Duodenal mucosa (tissue), 2 donors: ENCODE measurements around the gene FAM221B.
A peak's percentile ranks its signal among the peaks of the same experiment; 100 is the strongest.

ENCODE experiments used
- H3K27ac ChIP-seq: one replicate; pipeline ENCODE4 v1.7.0; 2013; ENCODE audit warnings: low read depth, low read length
- H3K27me3 ChIP-seq, 2 donors: one replicate each; pipeline ENCODE4 v1.7.0; 2013; ENCODE audit warnings: low read length in 2 of 2, control low read depth in 1 of 2; ENCODE audit not compliant: insufficient read depth in 2 of 2, control insufficient read depth in 1 of 2
- H3K36me3 ChIP-seq, 2 donors: one replicate each; pipeline ENCODE4 v1.7.0; 2013; ENCODE audit warnings: low read length in 2 of 2, control low read depth in 1 of 2; ENCODE audit not compliant: insufficient read depth in 2 of 2, control insufficient read depth in 1 of 2
- H3K4me1 ChIP-seq, 2 donors: one replicate each; pipeline ENCODE4 v1.7.0; 2013; ENCODE audit warnings: low read length in 2 of 2, control low read depth in 1 of 2; ENCODE audit not compliant: insufficient read depth in 2 of 2, control insufficient read depth in 1 of 2
- H3K4me3 ChIP-seq, 2 donors: one replicate each; pipeline ENCODE4 v1.7.0; 2013; ENCODE audit warnings: low read length in 2 of 2, low read depth in 1 of 2
- H3K9ac ChIP-seq, 2 donors: one replicate each; pipeline ENCODE4 v1.7.0; 2013; ENCODE audit warnings: low read length in 2 of 2, low read depth in 1 of 2
- H3K9me3 ChIP-seq, 2 donors: one replicate each; pipeline ENCODE4 v1.7.0; 2013; ENCODE audit warnings: low read length in 2 of 2, control low read depth in 1 of 2; ENCODE audit not compliant: control insufficient read depth in 1 of 2

Gene FAM221B

DNA sequence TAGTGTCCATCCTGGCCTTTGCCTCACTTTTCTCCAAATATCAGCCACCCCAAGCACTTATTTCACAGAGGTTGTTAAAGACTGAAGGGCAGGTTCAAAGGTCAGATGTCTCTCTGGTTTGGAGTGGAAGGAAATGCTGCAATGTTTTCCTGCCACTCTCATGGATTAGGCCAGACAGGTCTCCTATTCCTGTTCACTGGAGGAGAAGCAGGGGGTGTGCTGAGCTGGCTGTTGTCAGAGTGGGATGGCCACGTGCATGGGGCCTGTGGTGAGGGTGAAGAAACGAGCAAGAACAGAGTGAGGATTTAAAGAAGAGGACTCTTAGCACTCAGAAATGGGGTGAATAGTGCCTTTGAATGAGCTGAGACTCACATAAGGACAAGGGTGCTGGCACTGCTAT lies 7.2 kb upstream of the FAM221B start:
- Histone ChIP-seq H3K27me3 (no peaks in the 10 kb centered on the region), H3K9me3 (no peaks in the 10 kb centered on the region), H3K36me3 (no peaks in the 10 kb centered on the region), H3K4me3 (no peak overlapping the region), H3K9ac (no peak overlapping the region), H3K4me1 (peaks cover 30 to 31% of the 10 kb centered on the region in 2 donors), H3K27ac (no peak overlapping the region)

DNA sequence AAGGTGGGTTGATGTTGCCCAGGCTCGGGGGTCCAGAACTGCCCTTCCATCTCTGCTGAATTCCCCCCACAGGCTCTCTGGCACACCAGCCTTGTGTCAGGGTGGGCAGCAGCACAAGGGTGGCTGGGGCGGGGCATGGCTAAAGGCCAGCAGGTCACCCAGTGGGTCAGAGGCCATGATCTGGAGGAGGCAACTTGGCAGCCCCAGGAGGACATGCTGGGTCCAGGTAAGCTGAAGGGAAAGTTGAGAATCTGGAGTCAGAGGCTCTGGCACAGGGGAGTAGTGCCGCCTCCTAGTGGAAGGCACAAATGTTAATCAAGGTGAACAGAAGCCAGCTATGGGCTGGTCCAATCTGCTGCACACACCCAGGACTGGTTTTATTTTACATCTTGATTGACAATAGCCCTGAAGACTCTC lies 6.7 kb upstream of the FAM221B start:
- no peaks in the 10 kb centered on the region for H3K9me3 ChIP-seq
- no peaks in the 10 kb centered on the region for H3K27me3 ChIP-seq
- no peak overlapping the region for H3K9ac ChIP-seq
- no peak overlapping the region for H3K27ac ChIP-seq
- peaks cover 31 to 33% of the 10 kb centered on the region in 2 donors for H3K4me1 ChIP-seq
- no peak overlapping the region for H3K4me3 ChIP-seq
- no peaks in the 10 kb centered on the region for H3K36me3 ChIP-seq

DNA sequence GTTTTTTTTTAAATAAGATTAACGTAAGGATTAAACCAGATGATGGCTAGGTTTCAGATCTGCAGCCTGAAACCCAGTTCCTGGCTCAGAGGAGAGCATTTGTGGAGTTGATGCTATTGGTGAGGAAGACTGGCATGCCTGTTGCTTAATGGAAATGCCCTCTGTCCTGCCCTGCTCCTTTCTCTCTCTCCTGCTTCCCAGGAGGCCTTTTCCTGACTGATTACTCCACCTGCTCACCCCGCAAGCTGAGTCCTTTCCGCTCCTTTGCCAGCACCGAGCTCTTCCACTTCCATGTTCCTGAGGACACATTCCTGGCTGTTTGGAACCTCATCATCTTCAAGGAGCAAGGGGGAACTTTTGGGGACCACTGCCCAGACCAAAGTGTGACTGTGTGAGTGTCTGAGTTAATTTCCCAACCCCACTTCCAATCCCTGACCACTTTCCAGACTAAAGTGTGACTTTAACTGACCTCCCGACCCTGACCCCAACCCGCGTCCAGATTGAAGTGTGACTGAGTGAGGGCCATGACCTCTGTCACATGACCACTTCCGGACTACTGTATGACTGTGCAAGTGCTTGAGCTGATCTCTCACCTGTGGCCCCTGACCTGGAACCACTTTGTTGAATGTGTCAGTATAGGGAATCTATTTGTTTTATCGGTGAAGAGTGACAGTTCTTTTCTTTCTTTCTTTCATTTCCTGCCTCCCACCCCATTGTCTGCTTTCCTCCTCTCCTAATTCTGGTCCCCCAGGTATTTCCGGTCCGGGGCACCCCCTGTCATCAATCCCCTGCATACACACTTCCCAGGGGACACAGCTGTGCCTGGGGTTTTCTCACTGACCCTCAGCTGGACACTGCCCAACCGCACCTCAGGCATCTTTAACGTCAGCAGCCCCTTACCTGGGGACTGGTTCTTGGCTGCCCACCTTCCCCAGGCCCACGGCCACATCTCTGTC lies 6.0 kb upstream of the FAM221B start:
- Histone ChIP-seq H3K27me3 (no peaks in the 10 kb centered on the region), H3K4me1 (peaks cover 37 to 40% of the 10 kb centered on the region in 2 donors), H3K27ac (no peak overlapping the region), H3K9me3 (no peaks in the 10 kb centered on the region), H3K4me3 (no peak overlapping the region), H3K36me3 (no peaks in the 10 kb centered on the region), H3K9ac (peak overlapping the region in 1 of 2 donors; percentile 10)

DNA sequence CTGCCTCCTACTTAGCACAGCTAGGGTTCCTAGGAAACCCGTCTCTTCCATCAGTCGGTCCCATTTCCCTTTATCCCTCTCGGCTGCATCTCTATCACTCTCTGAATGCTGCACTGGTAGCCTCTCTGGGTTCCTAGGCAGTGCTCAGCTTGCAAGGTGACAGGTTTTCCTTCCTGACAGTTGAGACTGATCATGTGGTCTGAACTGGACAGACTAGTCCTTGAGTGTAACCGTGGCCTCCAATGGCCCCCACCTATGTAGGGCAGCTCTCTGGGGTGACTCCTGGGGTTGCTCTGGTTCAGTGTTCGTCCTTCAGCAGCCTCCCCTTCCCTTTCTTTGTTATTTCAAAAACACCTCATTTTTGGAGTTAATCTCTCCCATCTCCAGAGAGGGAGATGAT lies 4.3 kb upstream of the FAM221B start:
- Histone ChIP-seq H3K9me3 (no peaks in the 10 kb centered on the region), H3K4me3 (no peak overlapping the region), H3K4me1 (peaks cover 44 to 45% of the 10 kb centered on the region in 2 donors), H3K36me3 (no peaks in the 10 kb centered on the region), H3K27me3 (no peaks in the 10 kb centered on the region), H3K9ac (no peak overlapping the region), H3K27ac (no peak overlapping the region)

DNA sequence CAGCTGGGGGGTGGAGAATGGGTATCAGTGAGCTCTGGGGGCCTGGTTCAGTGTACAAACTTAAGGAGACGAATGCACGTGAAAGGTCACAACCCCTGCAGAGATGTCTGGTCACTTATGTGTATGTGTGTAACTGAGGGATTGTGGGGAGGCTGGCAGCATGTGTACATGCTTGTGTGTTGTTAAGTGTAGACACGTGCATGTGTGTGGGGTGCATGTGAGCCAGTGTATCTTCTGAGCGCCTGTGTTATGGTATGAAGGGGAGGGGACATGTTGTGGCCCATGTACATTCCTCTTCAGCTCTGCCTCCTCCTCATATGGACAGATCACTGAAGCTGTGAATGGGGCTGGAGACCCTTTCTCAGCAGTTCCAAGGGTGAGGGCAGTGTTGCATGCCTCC lies 2.5 kb upstream of the FAM221B start:
- H3K9me3 ChIP-seq, result no peaks in the 10 kb centered on the region
- H3K4me3 ChIP-seq, result no peak overlapping the region
- H3K36me3 ChIP-seq, result no peaks in the 10 kb centered on the region
- H3K27me3 ChIP-seq, result no peaks in the 10 kb centered on the region
- H3K9ac ChIP-seq, result no peak overlapping the region
- no peak overlapping the region for H3K27ac ChIP-seq
- peaks cover 42 to 45% of the 10 kb centered on the region in 2 donors for H3K4me1 ChIP-seq

DNA sequence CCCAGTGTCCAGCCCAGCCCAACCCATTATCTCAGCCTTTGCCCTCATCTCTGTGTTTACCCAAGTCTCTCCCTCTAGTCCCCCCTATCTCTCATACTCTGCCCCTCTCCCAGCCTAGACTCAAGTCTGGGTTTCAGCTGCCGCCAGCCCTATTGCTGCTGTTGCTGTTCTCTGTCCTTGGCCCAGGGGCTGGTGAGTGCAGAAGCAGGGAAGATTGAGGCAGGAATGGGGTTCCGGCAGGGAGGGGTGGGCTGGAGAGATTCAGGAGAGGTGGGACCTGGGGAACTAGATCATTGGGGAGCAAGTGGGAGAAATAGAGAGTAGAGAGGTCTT lies 1.2 kb upstream of the FAM221B start:
- Histone ChIP-seq H3K27ac (peak overlapping the region; percentile 88), H3K9me3 (no peaks in the 10 kb centered on the region), H3K27me3 (no peaks in the 10 kb centered on the region), H3K9ac (peak overlapping the region; percentile 81 to 87), H3K4me1 (peaks cover 30 to 33% of the 10 kb centered on the region in 2 donors), H3K36me3 (no peaks in the 10 kb centered on the region), H3K4me3 (peak overlapping the region; percentile 75 to 82)

DNA sequence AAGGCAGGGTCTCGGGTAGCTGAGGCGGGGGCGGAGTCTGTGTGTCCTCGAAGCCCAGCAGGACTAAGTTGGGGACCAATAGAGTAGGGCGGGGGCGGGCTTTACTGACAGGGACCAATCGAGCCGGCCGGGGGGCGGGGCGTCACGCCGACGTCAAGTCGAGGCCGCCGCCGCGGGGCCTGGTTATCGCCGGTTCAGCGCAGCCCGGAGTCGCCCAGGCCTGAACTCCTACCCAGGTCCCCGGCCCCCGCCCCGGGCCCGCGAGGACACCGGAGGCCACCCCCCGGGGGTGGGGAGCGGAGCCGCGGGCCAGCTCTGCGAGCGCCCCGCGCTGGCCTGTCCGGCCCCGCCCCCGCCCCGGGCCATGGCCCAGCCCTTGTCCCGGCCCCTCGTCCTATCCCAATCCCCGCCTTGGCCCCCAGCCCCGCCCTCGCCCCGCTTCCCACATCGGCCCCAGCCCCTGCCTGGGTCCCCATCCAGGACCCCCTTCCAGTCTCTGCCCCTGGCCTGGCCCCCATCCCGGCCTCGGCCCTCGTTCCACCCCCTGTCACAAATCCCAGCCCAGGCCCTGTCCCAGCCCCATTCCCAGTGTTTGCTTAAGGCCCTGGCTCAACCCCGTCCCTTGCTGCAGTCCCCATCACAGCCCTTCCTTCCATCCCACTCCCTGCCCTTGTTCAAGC lies 692 bp upstream of the FAM221B start, which contains the start of gene TMEM8B:
TSS of gene TMEM8B (plus strand) at position 145 of the 680 bp plus-strand sequence. CDS start at position 365, 220 bp downstream.
- Histone ChIP-seq H3K4me1 (peaks cover 25 to 28% of the 10 kb centered on the region in 2 donors), H3K4me3 (peak within 1 kb of the TSS; percentile 75 to 82), H3K9me3 (no peaks in the 10 kb centered on the region), H3K27ac (peak within 1 kb of the TSS; percentile 88), H3K36me3 (no peaks in the 10 kb centered on the region), H3K9ac (peak within 1 kb of the TSS; percentile 81 to 87), H3K27me3 (no peaks in the 10 kb centered on the region)

DNA sequence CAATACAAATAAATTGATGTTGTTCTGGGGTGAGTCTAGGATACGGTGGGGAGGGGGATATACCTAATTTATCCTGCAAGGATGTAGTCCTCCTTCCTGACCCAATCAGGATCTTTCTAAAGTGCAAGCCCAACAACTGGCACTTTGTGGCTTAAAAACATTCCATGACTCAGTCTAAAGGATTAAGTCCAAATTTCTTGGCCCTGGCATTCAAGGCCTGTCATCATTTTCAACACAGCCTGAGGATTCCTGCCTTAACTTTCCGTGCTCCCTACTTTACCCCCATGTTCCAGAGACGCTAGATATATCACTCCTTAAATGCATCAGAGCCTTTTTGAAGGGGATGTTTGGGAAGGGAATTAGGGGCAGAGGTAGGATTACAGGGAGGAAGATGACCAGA lies 1.0 kb downstream of the FAM221B start:
- H3K27me3 ChIP-seq, result no peaks in the 10 kb centered on the region
- H3K4me3 ChIP-seq, result no peak overlapping the region
- peaks cover 14 to 18% of the 10 kb centered on the region in 2 donors for H3K4me1 ChIP-seq
- no peak overlapping the region for H3K27ac ChIP-seq
- H3K9ac ChIP-seq, result no peak overlapping the region
- no peaks in the 10 kb centered on the region for H3K9me3 ChIP-seq
- H3K36me3 ChIP-seq, result no peaks in the 10 kb centered on the region

DNA sequence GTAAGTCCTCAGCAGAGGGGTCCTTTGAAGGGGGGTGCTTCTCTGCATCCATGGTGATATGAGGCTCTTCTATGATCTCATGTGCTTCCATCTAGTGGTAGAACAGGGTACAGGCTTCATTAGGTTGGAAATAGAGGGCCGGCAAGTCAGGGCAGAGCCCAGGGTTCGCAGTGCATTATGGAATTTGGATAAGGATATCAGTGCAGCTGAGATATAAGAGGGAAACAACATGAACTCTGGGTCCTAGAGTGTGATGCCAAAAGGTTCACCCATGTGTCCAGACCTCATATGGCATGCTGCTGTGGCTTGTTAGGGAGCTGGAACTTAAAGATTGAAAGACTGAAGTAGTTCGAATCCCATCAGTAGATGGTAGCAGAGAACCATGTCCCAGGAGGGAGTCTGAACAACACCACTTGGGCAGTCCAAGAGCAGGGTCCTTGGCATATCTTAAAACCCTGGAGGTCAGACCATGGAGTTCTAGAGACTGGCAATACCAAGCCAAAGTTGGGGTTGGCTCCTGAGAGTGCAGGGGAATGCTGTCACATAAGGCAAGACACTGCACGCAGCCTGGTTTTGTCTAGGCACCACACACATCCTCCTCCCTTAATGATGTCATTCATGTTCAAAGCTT lies 2.3 kb downstream of the FAM221B start:
- no peak overlapping the region for H3K4me3 ChIP-seq
- no peaks in the 10 kb centered on the region for H3K9me3 ChIP-seq
- H3K4me1 ChIP-seq, result peaks cover 14 to 18% of the 10 kb centered on the region in 2 donors
- no peak overlapping the region for H3K27ac ChIP-seq
- H3K27me3 ChIP-seq, result no peaks in the 10 kb centered on the region
- H3K9ac ChIP-seq, result no peak overlapping the region
- H3K36me3 ChIP-seq, result no peaks in the 10 kb centered on the region

DNA sequence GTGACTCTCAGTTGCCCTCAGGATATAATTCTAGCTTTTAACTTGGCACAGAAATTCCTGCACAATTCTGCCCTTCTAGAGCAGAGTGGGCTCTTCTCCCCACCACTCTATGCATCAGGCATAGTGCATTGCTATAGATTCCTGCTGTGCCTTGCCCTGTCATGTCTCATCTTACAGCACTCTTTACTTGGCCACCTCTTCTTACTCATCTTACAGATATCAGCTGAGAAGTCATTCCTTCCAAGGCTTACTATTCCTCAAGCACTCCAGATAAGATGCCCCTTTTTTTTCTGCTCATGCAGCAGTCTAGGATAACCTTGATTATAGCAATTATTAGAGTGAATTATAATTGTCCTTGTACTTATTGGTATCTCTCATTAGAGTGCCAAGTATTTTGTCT lies 5.6 kb downstream of the FAM221B start:
- H3K9ac ChIP-seq, result no peak overlapping the region
- H3K4me1 ChIP-seq, result peaks cover 0 to 4% of the 10 kb centered on the region in 2 donors
- H3K27me3 ChIP-seq, result no peaks in the 10 kb centered on the region
- no peak overlapping the region for H3K4me3 ChIP-seq
- H3K27ac ChIP-seq, result no peak overlapping the region
- no peaks in the 10 kb centered on the region for H3K9me3 ChIP-seq
- no peaks in the 10 kb centered on the region for H3K36me3 ChIP-seq
